ENCODE measurements around the gene PLXND1.

DNA sequence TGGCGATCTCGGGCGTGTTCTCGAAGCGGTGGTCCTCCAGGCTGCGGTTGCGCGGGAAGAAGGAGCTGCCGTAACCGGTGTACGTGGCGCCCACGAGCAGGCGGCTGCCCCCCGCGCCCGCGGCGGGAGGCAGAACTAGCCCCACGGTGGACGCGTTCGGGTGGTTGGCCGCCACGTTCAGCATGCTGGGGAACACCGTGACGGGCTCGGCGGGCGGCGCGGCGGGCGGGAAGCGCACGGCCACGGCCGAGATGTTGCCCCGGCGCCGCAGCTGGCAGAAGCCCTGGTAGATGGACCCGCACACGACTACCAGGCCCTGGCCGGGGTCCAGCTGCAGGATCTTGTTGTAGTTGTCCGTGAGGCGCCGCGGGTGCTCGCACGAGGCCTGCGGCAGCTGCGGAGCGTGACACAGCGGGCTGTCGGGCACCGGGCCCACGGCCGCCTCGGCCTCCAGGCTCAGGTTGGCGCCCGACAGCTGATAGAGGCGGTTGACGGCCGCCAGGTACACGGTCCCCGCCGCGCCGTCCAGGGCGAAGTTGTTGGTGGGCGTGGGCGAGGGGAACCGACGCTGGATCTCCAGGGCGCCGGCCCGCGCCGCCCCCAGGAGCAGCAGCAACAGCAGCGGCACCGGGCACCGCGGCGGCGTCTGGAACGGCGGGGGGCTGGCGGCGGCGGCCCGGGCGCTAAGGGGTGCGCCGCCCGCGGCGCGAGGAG lies 397 bp downstream of the PLXND1 start:
- TF ChIP-seq EP300 (IDR thresholded peaks at IDR 0.05) (no peak), POLR2A (IDR thresholded peaks at IDR 0.05) (no peak)
- TF ChIP-seq, protein P1, sequence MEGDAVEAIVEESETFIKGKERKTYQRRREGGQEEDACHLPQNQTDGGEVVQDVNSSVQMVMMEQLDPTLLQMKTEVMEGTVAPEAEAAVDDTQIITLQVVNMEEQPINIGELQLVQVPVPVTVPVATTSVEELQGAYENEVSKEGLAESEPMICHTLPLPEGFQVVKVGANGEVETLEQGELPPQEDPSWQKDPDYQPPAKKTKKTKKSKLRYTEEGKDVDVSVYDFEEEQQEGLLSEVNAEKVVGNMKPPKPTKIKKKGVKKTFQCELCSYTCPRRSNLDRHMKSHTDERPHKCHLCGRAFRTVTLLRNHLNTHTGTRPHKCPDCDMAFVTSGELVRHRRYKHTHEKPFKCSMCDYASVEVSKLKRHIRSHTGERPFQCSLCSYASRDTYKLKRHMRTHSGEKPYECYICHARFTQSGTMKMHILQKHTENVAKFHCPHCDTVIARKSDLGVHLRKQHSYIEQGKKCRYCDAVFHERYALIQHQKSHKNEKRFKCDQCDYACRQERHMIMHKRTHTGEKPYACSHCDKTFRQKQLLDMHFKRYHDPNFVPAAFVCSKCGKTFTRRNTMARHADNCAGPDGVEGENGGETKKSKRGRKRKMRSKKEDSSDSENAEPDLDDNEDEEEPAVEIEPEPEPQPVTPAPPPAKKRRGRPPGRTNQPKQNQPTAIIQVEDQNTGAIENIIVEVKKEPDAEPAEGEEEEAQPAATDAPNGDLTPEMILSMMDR (IDR thresholded peaks at IDR 0.05) = no peak

Measured in tibial nerve (tissue), 4 donors.